ENCODE results near the gene LBH. TPM values are rescaled to one million over a fixed set of nuclear protein-coding genes. Genes with fewer than 3 reads are reported as not detected.

The LBH gene
- total and polyA plus RNA-seq, 2 of the 13 experiments (the other 11 are each of a cell fraction or from before 2014, with no cell fraction given) = 0.09 to 0.25 TPM

DNA sequence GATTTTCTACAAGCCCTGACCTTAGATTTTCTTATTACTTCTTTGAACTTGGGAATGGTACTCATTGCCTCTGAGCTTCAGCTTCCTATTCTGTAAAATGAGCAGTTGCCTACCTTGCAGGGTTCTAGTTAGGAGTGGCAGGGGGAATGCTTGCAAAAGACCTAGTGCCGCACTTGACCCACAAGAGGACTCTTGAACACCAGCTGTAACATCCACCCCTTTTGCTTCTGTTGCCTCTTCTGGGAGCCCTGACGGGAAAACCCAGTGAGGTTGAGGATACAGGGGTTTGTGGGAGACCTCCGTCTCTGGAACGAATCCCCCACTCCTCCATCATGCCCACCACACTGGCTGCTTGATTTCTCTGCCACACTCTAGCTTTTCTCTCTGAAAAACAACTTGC lies 27.1 kb upstream of the LBH start (continued):
- TF ChIP-seq, protein P1, sequence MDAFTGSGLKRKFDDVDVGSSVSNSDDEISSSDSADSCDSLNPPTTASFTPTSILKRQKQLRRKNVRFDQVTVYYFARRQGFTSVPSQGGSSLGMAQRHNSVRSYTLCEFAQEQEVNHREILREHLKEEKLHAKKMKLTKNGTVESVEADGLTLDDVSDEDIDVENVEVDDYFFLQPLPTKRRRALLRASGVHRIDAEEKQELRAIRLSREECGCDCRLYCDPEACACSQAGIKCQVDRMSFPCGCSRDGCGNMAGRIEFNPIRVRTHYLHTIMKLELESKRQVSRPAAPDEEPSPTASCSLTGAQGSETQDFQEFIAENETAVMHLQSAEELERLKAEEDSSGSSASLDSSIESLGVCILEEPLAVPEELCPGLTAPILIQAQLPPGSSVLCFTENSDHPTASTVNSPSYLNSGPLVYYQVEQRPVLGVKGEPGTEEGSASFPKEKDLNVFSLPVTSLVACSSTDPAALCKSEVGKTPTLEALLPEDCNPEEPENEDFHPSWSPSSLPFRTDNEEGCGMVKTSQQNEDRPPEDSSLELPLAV (CRISPR knock-in tag; conservative IDR thresholded peaks at IDR 0.05; ENCODE audit: low read depth) = no peak
- TF ChIP-seq, protein P2, sequence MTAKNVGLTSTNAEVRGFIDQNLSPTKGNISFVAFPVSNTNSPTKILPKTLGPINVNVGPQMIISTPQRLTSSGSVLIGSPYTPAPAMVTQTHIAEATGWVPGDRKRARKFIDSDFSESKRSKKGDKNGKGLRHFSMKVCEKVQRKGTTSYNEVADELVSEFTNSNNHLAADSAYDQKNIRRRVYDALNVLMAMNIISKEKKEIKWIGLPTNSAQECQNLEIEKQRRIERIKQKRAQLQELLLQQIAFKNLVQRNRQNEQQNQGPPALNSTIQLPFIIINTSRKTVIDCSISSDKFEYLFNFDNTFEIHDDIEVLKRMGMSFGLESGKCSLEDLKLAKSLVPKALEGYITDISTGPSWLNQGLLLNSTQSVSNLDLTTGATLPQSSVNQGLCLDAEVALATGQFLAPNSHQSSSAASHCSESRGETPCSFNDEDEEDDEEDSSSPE (CRISPR knock-in tag; IDR thresholded peaks at IDR 0.05) = no peak
- TF ChIP-seq STAT5B (CRISPR knock-in tag; IDR thresholded peaks at IDR 0.05) (no peak), ZFP36 (IDR thresholded peaks at IDR 0.05; ENCODE audit: borderline replicate concordance, low read depth, low read length, partially characterized antibody) (no peak)

DNA sequence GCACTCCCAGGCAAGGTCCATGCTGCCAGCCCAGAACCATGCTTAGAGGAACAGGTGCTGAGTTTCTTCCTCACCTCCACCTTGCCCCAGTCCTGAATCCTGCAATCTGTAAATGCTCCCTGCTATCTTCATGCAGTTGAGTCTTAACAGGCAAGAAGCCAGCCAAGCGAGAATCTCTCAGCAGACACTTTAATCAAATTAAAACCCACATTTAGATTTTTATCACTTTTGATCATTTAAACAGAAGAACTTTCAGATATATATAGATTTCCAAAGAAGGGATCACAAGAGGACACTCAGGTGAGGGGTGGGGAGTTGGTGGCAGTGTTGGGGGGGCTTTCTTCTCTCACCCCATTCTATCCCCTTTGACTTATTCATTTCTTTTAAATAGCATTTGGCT lies 25.9 kb upstream of the LBH start:
- in situ Hi-C loops (cut with HindIII; ENCODE audit: extremely low pct_ligation_motif_present, low pct_unique_long_range_greater_than_20kb) = loop anchor here (5.0 to 25.0 kb wide), 3 partner anchors 502 to 1132 kb away; no protein-coding TSS in a partner anchor
- intact Hi-C loops (cut with micrococcal nuclease; ENCODE audit: unreplicated experiment) = no loop called here

More for the DNA sequence above, 25.9 kb upstream of the LBH start:
- WGBS (ENCODE audit: low lambda C conversion rate) = 18% methylated on average over 1 of the region's 1 CpG
- H4K20me1 ChIP-seq (ENCODE audit: insufficient read depth, low read length) = no peaks in the 10 kb centered on the region
- ChIA-PET CTCF (ENCODE audit: low intra/inter-chr PET ratio, low total read pairs) (no interaction called here), POLR2A (no interaction called here)
- BruUV-seq (replicated peaks) = no TSS peak
- no peak for DNase-seq (ENCODE audit: low spot score)
- H3K4me3 ChIP-seq (replicated peaks in 1 of 3; ENCODE audit: insufficient read depth in 1 of 3, low read depth in 2 of 3, low read length in 3 of 3) = no peak overlapping the region
- H3K27ac ChIP-seq (ENCODE audit: extremely low read length, insufficient read depth, low read length) = no peak overlapping the region
- no peak overlapping the region for H3K4me2 ChIP-seq (ENCODE audit: low read depth, low read length)
- FAIRE-seq = no peak
- H2AFZ ChIP-seq (ENCODE audit: low read length) = no peak overlapping the region
- no peaks in the 10 kb centered on the region for H3K4me1 ChIP-seq (ENCODE audit: insufficient read depth, low read length)
- no peak for ATAC-seq
- H3K36me3 ChIP-seq (replicated peaks in 1 of 2; ENCODE audit: control insufficient read depth in 1 of 2, insufficient read depth in 2 of 2, low read length in 2 of 2) = no peaks in the 10 kb centered on the region
- H3K79me2 ChIP-seq (ENCODE audit: insufficient read depth, low read length) = no peaks in the 10 kb centered on the region
- H3K27me3 ChIP-seq (ENCODE audit: control insufficient read depth in 1 of 2, insufficient read depth in 2 of 2, low read length in 2 of 2) = peaks cover 0 to 15% of the 10 kb centered on the region in 2 experiments; a peak in 3 of 5 replicates
- H3K9ac ChIP-seq (ENCODE audit: insufficient read depth, low read depth, low read length) = no peak overlapping the region
- H3K9me3 ChIP-seq (ENCODE audit: low read length) = no peaks in the 10 kb centered on the region
- TF ChIP-seq SAFB2 (CRISPR knock-in tag; IDR thresholded peaks at IDR 0.05; ENCODE audit: borderline replicate concordance, low read depth) (no peak), GFI1 (CRISPR knock-in tag; IDR thresholded peaks at IDR 0.05; ENCODE audit: borderline replicate concordance) (no peak), ZBTB21 (CRISPR knock-in tag; IDR thresholded peaks at IDR 0.05) (no peak)
- TF ChIP-seq, protein P3, sequence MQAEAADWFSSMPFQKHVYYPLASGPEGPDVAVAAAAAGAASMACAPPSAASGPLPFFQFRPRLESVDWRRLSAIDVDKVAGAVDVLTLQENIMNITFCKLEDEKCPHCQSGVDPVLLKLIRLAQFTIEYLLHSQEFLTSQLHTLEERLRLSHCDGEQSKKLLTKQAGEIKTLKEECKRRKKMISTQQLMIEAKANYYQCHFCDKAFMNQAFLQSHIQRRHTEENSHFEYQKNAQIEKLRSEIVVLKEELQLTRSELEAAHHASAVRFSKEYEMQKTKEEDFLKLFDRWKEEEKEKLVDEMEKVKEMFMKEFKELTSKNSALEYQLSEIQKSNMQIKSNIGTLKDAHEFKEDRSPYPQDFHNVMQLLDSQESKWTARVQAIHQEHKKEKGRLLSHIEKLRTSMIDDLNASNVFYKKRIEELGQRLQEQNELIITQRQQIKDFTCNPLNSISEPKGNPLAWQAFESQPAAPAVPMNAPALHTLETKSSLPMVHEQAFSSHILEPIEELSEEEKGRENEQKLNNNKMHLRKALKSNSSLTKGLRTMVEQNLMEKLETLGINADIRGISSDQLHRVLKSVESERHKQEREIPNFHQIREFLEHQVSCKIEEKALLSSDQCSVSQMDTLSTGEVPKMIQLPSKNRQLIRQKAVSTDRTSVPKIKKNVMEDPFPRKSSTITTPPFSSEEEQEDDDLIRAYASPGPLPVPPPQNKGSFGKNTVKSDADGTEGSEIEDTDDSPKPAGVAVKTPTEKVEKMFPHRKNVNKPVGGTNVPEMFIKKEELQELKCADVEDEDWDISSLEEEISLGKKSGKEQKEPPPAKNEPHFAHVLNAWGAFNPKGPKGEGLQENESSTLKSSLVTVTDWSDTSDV (CRISPR knock-in tag; IDR thresholded peaks at IDR 0.05) = no peak
